A673 (cell line): Measurements from ENCODE around the gene AAGAB.

Experiments
- CTCF ChIP-seq: fragments of 300-800, 200-600 bp; sonication (generic); conservative IDR thresholded peaks from 2 replicates; pipeline ENCODE4 v1.5.1; 2017; ENCODE audit warnings: low read depth, mild to moderate bottlenecking, antibody characterized with exemption, low read length, moderate library complexity, mixed read lengths
- EZH2 ChIP-seq: fragments of 200-600 bp; sonication (generic); IDR thresholded peaks from 2 replicates; pipeline ENCODE4 v1.6.1; 2017; ENCODE audit warnings: borderline replicate concordance, low read depth, mild to moderate bottlenecking, mixed read lengths, antibody characterized with exemption, low read length; ENCODE audit not compliant: poor library complexity, severe bottlenecking

GRCh38 chr15:67230504-67230903 is 24.0 kb downstream of the AAGAB start:
- no peak for TF ChIP-seq EZH2
- no peak for TF ChIP-seq CTCF
